HL-60 (cell line): ENCODE data around the gene AGAP1.
"Not testable (repeated sequence)": the region's sequence is repeated elsewhere in the genome, so short reads cannot be mapped to it uniquely, and the experiment has no call there.

Experiments
- DNase-seq, 2 experiments: peaks; one replicate each; pipeline ENCODE4 v3.0.0-alpha.2; 2010 to 2020; ENCODE audit warnings: low read depth in 1 of 2, low spot score in 1 of 2
- H3K27ac ChIP-seq: fragments of 250-450 bp; sonication (Bioruptor Pico); replicated peaks from 2 replicates; pipeline ENCODE4 v1.5.1; 2020; ENCODE audit warnings: mild to moderate bottlenecking, moderate library complexity
- H3K27me3 ChIP-seq: fragments of 250-450 bp; sonication (Bioruptor Pico); 2 replicates; pipeline ENCODE4 v1.5.1; 2021; ENCODE audit warnings: mild to moderate bottlenecking, moderate library complexity; ENCODE audit not compliant: insufficient read depth, poor library complexity, severe bottlenecking
- H3K4me3 ChIP-seq: replicated peaks from 2 replicates; pipeline ENCODE4 v1.5.1; 2011; ENCODE audit warnings: mild to moderate bottlenecking, control low read depth, low read length; ENCODE audit not compliant: insufficient read depth
- CTCF ChIP-seq: IDR thresholded peaks from one replicate; pipeline ENCODE4 v1.5.1; 2011; ENCODE audit warnings: low read length, control low read depth, inconsistent platforms; ENCODE audit not compliant: insufficient read depth
- GABPA ChIP-seq: IDR thresholded peaks from 2 replicates; pipeline ENCODE4 v1.6.1; 2012; ENCODE audit warnings: low read depth
- POLR2AphosphoS5 ChIP-seq: IDR thresholded peaks from 2 replicates; pipeline ENCODE4 v1.6.1; 2012; ENCODE audit warnings: low read depth
- REST ChIP-seq: IDR thresholded peaks from 2 replicates; pipeline ENCODE4 v1.6.1; 2012; ENCODE audit warnings: low read depth; ENCODE audit not compliant: insufficient replicate concordance
- SPI1 ChIP-seq: IDR thresholded peaks from 2 replicates; pipeline ENCODE4 v1.6.1; 2012; ENCODE audit warnings: low read depth, mild to moderate bottlenecking, borderline replicate concordance

Gene AGAP1

GRCh38 chr2:235757640-235758039 lies 263.8 kb downstream of the AGAP1 start:
- no peaks in the 10 kb centered on the region for H3K27me3 ChIP-seq
- H3K4me3 ChIP-seq = no peak overlapping the region
- DNase-seq = no peak
- TF ChIP-seq POLR2AphosphoS5 (no peak), REST (no peak), GABPA (no peak), SPI1 (no peak), CTCF (no peak)
- H3K27ac ChIP-seq = no peak overlapping the region

GRCh38 chr2:235762832-235763598 lies 269.2 kb downstream of the AGAP1 start:
- no peak overlapping the region for H3K27ac ChIP-seq
- H3K4me3 ChIP-seq = no peak overlapping the region
- TF ChIP-seq POLR2AphosphoS5 = no peak
- TF ChIP-seq SPI1 = no peak
- no peaks in the 10 kb centered on the region for H3K27me3 ChIP-seq
- no peak for DNase-seq

GRCh38 chr2:235763816-235764215 lies 270.0 kb downstream of the AGAP1 start:
- H3K27me3 ChIP-seq = no peaks in the 10 kb centered on the region
- DNase-seq = no peak
- no peak overlapping the region for H3K4me3 ChIP-seq
- no peak overlapping the region for H3K27ac ChIP-seq
- TF ChIP-seq SPI1 (no peak), GABPA (no peak), POLR2AphosphoS5 (no peak), REST (no peak), CTCF (no peak)

- not testable (repeated sequence) for DNase-seq, H3K4me3 ChIP-seq, H3K27me3 ChIP-seq, H3K27ac ChIP-seq
Observed at GRCh38 chr2:235764478-235764877, 270.6 kb downstream of the AGAP1 start.

- TF ChIP-seq POLR2AphosphoS5 = no peak
- no peak for TF ChIP-seq REST
- TF ChIP-seq GABPA = no peak
- no peak for TF ChIP-seq SPI1
- TF ChIP-seq CTCF = no peak
- no peak for DNase-seq
- no peak overlapping the region for H3K27ac ChIP-seq
- H3K27me3 ChIP-seq = no peaks in the 10 kb centered on the region
- no peak overlapping the region for H3K4me3 ChIP-seq
Observed at GRCh38 chr2:235765181-235765820, 271.5 kb downstream of the AGAP1 start.
